GM12864 (cell line): ENCODE measurements around the gene AZU1.
"Not testable (repeated sequence)": the region's sequence is repeated elsewhere in the genome, so short reads cannot be mapped to it uniquely, and the experiment has no call there.

Experiments used
- DNase-seq: peaks from one replicate; pipeline ENCODE4 v3.0.0-alpha.2; 2011; ENCODE audit warnings: low read depth
- H3K4me3 ChIP-seq: 2 replicates; pipeline ENCODE4 v1.5.1; 2011; ENCODE audit warnings: mild to moderate bottlenecking, low read depth, low read length, control low read depth
- CTCF ChIP-seq: IDR thresholded peaks from 2 replicates; pipeline ENCODE4 v1.5.1; 2011; ENCODE audit warnings: low read depth, mild to moderate bottlenecking, moderate library complexity, low read length, control low read depth, inconsistent platforms; ENCODE audit errors: missing control alignments

AZU1 gene

GRCh38 chr19:850221-850978 lies 22.8 kb downstream of the AZU1 start:
- no peak for DNase-seq
- TF ChIP-seq CTCF: no peak
- no peak overlapping the region for H3K4me3 ChIP-seq

GRCh38 chr19:850979-851335 lies 23.3 kb downstream of the AZU1 start:
- no peak for TF ChIP-seq CTCF
- no peak overlapping the region for H3K4me3 ChIP-seq
- no peak for DNase-seq

- H3K4me3 ChIP-seq: no peak within 1 kb of the TSS
- no peak for DNase-seq
- no peak for TF ChIP-seq CTCF
These were observed 24.7 kb downstream of the AZU1 start, which contains the start of gene ELANE for GRCh38 chr19:852136-853013. Gene ELANE, plus strand, starts transcription at chr19:852303. Its CDS starts 26 bp downstream, at chr19:852329.

- no peak for DNase-seq
- no peak for TF ChIP-seq CTCF
- no peak overlapping the region for H3K4me3 ChIP-seq
These were observed 25.5 kb downstream of the AZU1 start for GRCh38 chr19:853014-853585.

- DNase-seq, H3K4me3 ChIP-seq: not testable (repeated sequence)
These were observed 26.1 kb downstream of the AZU1 start for GRCh38 chr19:853614-854220.

- H3K4me3 ChIP-seq: no peak overlapping the region
- DNase-seq: no peak
- TF ChIP-seq CTCF: no peak
These were observed 26.9 kb downstream of the AZU1 start for GRCh38 chr19:854549-854948.

GRCh38 chr19:855142-855541 lies 27.5 kb downstream of the AZU1 start:
- H3K4me3 ChIP-seq: no peak overlapping the region
- no peak for DNase-seq
- TF ChIP-seq CTCF: no peak
